ENCODE measurements around the gene NRBF2.

The NRBF2 gene

GRCh38 chr10:63133821-63134557 lies 861 bp downstream of the NRBF2 start:
- no peak for TF ChIP-seq CTCF (IDR thresholded peaks at IDR 0.05)

GRCh38 chr10:63137306-63137705 lies 4.2 kb downstream of the NRBF2 start:
- no peak for TF ChIP-seq CTCF (IDR thresholded peaks at IDR 0.05)

GRCh38 chr10:63140077-63140476 lies 6.9 kb downstream of the NRBF2 start:
- TF ChIP-seq CTCF (IDR thresholded peaks at IDR 0.05), result no peak

GRCh38 chr10:63142136-63142535 lies 9.0 kb downstream of the NRBF2 start:
- TF ChIP-seq CTCF (IDR thresholded peaks at IDR 0.05), result no peak

GRCh38 chr10:63143987-63144386 lies 10.9 kb downstream of the NRBF2 start:
- TF ChIP-seq CTCF (IDR thresholded peaks at IDR 0.05), result no peak

GRCh38 chr10:63145782-63146181 lies 12.7 kb downstream of the NRBF2 start:
- TF ChIP-seq CTCF (IDR thresholded peaks at IDR 0.05), result no peak

GRCh38 chr10:63146503-63146902 lies 13.4 kb downstream of the NRBF2 start:
- no peak for TF ChIP-seq CTCF (IDR thresholded peaks at IDR 0.05)

GRCh38 chr10:63150745-63151144 lies 17.6 kb downstream of the NRBF2 start:
- TF ChIP-seq CTCF (IDR thresholded peaks at IDR 0.05), result no peak

All from LNCAP (cell line).